Esophagus squamous epithelium (tissue), 4 donors: ENCODE measurements around the gene CDC16.

Experiments
- CTCF ChIP-seq, 6 experiments: fragments of 450-650 bp in 4 of 6; fragments of 200-600 bp in 2 of 6; sonication (generic) in 2 of 6; IDR thresholded peaks; one replicate each; pipeline ENCODE4 v1.5.1; 2016 to 2019; ENCODE audit warnings: antibody characterized with exemption in 6 of 6, mild to moderate bottlenecking in 4 of 6, moderate library complexity in 4 of 6
- POLR2A ChIP-seq, 4 donors: fragments of 450-650 bp; IDR thresholded peaks; one replicate each; pipeline ENCODE4 v1.6.1; 2017; ENCODE audit warnings: antibody characterized with exemption in 4 of 4, mild to moderate bottlenecking in 4 of 4, moderate library complexity in 3 of 4

- TF ChIP-seq CTCF (IDR thresholded peaks at IDR 0.05) (no peak), POLR2A (IDR thresholded peaks at IDR 0.05) (no peak)
These were observed 53.5 kb downstream of the CDC16 start for GRCh38 chr13:114288157-114288591.
